ENCODE data around the gene DUSP1. TPM values are rescaled to one million over a fixed set of nuclear protein-coding genes. Genes with fewer than 3 reads are reported as not detected.

The DUSP1 gene
- total RNA-seq, 4 donors from 2014 or later = 469 to 701 (median 567) TPM

DNA sequence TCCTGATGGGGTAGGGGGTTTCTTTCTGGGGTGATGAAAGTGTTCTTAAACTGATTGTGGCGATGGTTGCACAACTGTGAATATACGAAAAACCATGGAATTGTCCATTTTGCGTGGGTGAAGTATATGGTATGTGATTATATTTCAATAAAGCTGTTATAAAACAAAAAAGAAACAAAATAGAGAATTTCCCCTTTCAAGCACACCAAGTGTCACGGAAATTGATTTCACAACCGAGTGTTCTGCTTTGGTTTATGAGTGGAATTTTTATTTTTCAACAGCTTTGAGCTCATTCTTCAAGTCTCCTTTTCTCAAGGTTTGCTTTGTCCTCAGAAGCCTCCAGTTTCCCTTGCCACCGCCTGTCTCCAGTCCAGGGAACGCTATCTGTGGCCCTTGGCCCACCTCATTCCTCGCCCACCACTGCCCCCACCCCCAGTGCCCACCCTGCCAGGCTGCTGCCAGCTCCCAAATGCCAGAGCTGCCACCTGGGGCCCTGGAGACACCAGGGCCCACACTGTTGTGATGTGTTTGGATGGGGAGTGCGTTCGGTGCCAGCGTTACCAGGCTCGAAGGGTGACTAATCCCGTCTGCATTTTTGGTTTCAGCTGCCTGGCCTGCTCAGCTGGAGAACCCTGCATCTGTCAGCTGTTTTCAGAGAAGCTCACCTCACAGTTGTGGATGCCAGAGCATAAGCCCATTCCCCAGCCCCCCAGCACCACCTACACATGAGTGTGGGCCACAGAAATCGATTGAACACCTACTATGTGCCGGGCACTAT, 30.4 kb downstream of the DUSP1 start:
- H3K4me1 ChIP-seq = peaks cover 4 to 30% (median 20%) of the 10 kb centered on the region in 4 donors
- no peak overlapping the region for H3K4me3 ChIP-seq
- H3K9me3 ChIP-seq = no peaks in the 10 kb centered on the region
- 66 to 70% methylated on average over 5 to 15 of the region's 15 CpGs for WGBS, 2 donors (ENCODE audit: low coverage in 1 of 2)
- H3K27me3 ChIP-seq = no peaks in the 10 kb centered on the region
- peak; percentile 60 for DNase-seq
- peak overlapping the region; percentile 78 to 84 (median 82) for H3K27ac ChIP-seq
- intact Hi-C loops (cut with DNase I; ENCODE audit: low total_unique reads) (no loop called here), in situ Hi-C loops (cut with MboI; ENCODE audit: low pct_ligation_motif_present in 1 of 4, low pct_unique_long_range_greater_than_20kb in 1 of 4, low sequenced_read_pairs in 3 of 4) (no loop called here)
- no peaks in the 10 kb centered on the region for H3K36me3 ChIP-seq
- TF ChIP-seq POLR2A (IDR thresholded peaks at IDR 0.05) = no peak
- peak; percentile 42 to 63 (median 62) for TF ChIP-seq POLR2AphosphoS5 (IDR thresholded peaks at IDR 0.05)

DNA sequence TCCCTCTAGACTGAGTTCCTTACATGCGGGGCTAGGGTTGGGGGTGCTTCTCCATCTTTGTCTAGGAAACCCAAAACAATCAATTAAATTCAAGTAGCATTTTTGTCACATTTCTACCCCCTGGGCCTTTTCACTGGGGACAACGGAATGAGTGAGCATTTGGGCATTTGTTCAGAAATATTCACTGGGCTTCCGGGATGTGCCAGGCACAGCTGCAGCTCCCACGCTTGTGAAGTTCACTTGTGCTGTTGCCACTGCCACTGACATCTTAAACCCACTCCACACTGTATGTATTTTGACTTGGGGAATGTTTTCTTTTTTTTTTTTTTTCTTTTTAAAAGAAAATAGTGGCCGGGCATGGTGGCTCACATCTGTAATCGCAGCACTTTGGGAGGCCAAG, 31.6 kb downstream of the DUSP1 start:
- Histone ChIP-seq H3K36me3 (no peaks in the 10 kb centered on the region), H3K27ac (peak overlapping the region in 3 of 4 donors; percentile 34 to 81 (median 78)), H3K4me1 (peaks cover 5 to 34% (median 25%) of the 10 kb centered on the region in 4 donors), H3K9me3 (no peaks in the 10 kb centered on the region), H3K4me3 (no peak overlapping the region), H3K27me3 (no peaks in the 10 kb centered on the region)
- intact Hi-C loops (cut with DNase I; ENCODE audit: low total_unique reads) (no loop called here), in situ Hi-C loops (cut with MboI; ENCODE audit: low pct_ligation_motif_present in 1 of 4, low pct_unique_long_range_greater_than_20kb in 1 of 4, low sequenced_read_pairs in 3 of 4) (no loop called here)
- TF ChIP-seq EP300 (IDR thresholded peaks at IDR 0.05; ENCODE audit: low read depth) = no peak
- TF ChIP-seq POLR2AphosphoS5 (IDR thresholded peaks at IDR 0.05) = no peak
- TF ChIP-seq POLR2A (IDR thresholded peaks at IDR 0.05) = no peak
- TF ChIP-seq, protein P1, sequence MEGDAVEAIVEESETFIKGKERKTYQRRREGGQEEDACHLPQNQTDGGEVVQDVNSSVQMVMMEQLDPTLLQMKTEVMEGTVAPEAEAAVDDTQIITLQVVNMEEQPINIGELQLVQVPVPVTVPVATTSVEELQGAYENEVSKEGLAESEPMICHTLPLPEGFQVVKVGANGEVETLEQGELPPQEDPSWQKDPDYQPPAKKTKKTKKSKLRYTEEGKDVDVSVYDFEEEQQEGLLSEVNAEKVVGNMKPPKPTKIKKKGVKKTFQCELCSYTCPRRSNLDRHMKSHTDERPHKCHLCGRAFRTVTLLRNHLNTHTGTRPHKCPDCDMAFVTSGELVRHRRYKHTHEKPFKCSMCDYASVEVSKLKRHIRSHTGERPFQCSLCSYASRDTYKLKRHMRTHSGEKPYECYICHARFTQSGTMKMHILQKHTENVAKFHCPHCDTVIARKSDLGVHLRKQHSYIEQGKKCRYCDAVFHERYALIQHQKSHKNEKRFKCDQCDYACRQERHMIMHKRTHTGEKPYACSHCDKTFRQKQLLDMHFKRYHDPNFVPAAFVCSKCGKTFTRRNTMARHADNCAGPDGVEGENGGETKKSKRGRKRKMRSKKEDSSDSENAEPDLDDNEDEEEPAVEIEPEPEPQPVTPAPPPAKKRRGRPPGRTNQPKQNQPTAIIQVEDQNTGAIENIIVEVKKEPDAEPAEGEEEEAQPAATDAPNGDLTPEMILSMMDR (IDR thresholded peaks at IDR 0.05) = no peak
- 93 to 95% methylated on average over 6 of the region's 6 CpGs for WGBS, 2 donors (ENCODE audit: low coverage in 1 of 2)
- no peak for DNase-seq

GRCh38 chr5:172736508-172737135, 34.4 kb downstream of the DUSP1 start:
- no peak for DNase-seq
- TF ChIP-seq, protein P1 (IDR thresholded peaks at IDR 0.05) = no peak
- TF ChIP-seq POLR2A (IDR thresholded peaks at IDR 0.05) (no peak), POLR2AphosphoS5 (IDR thresholded peaks at IDR 0.05) (no peak), EP300 (IDR thresholded peaks at IDR 0.05; ENCODE audit: low read depth) (no peak)
- intact Hi-C loops (cut with DNase I; ENCODE audit: low total_unique reads) = no loop called here
- no peaks in the 10 kb centered on the region for H3K27me3 ChIP-seq
- WGBS, 2 donors (ENCODE audit: low coverage in 1 of 2) = 86 to 100% methylated on average over 1 to 11 of the region's 11 CpGs
- peak overlapping the region; percentile 70 to 92 (median 90) for H3K27ac ChIP-seq
- peaks cover 19 to 47% (median 32%) of the 10 kb centered on the region in 4 donors for H3K4me1 ChIP-seq
- H3K36me3 ChIP-seq = no peaks in the 10 kb centered on the region
- in situ Hi-C loops (cut with MboI; ENCODE audit: low pct_ligation_motif_present in 1 of 4, low pct_unique_long_range_greater_than_20kb in 1 of 4, low sequenced_read_pairs in 3 of 4) = no loop called here
- no peaks in the 10 kb centered on the region for H3K9me3 ChIP-seq
- no peak overlapping the region for H3K4me3 ChIP-seq

DNA sequence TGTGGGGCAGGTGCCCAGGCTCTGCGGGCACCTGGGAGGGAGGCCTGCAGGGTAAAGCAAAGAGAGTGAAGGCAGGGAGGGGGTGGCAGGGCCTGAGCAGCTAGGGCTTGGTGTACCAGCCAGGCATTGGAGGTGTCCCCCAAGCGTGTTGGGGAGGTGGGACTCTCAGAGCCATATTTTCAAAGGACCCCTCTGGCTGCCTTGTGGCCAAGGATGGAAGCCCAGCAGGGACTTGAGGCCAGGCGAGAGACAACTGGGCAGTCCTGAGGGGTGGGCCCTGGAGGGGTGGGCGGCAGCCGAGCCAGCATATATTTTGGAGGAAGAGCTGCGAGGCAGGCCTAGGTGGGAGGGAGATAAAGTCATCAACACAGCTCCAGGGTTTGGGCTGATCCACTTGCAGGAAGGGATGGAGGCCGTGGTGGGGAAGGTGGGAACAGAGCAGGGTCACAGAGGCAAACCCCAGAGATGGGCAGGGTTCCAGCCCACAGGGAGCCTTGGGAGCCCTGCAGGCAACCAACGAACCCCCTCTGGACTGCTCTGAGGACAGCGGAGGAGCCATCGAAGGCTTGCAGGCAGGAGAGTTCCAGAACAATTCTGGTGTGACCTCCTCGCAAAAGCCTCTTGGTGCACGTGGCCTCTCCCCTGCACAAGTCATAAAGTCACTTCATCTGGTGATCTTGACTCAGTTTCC, 35.7 kb downstream of the DUSP1 start:
- Histone ChIP-seq H3K4me3 (no peak overlapping the region), H3K9me3 (no peaks in the 10 kb centered on the region), H3K4me1 (peaks cover 15 to 50% (median 23%) of the 10 kb centered on the region in 4 donors), H3K36me3 (no peaks in the 10 kb centered on the region), H3K27ac (peak overlapping the region; percentile 85 to 92 (median 90)), H3K27me3 (no peaks in the 10 kb centered on the region)
- intact Hi-C loops (cut with DNase I; ENCODE audit: low total_unique reads) = no loop called here
- in situ Hi-C loops (cut with MboI; ENCODE audit: low pct_ligation_motif_present in 1 of 4, low pct_unique_long_range_greater_than_20kb in 1 of 4, low sequenced_read_pairs in 3 of 4) = no loop called here
- DNase-seq = no peak
- WGBS, 2 donors (ENCODE audit: low coverage in 1 of 2) = 83 to 90% methylated on average over 6 to 12 of the region's 12 CpGs
- no peak for TF ChIP-seq POLR2A (IDR thresholded peaks at IDR 0.05)
- TF ChIP-seq POLR2AphosphoS5 (IDR thresholded peaks at IDR 0.05) = no peak
- TF ChIP-seq EP300 (IDR thresholded peaks at IDR 0.05; ENCODE audit: low read depth) = no peak
- TF ChIP-seq, protein P1 (IDR thresholded peaks at IDR 0.05) = no peak

Measured in transverse colon (tissue), 4 donors.